Esophagus muscularis mucosa (tissue), 4 donors: ENCODE results near the gene EZR.

Experiments
- CTCF ChIP-seq, 3 experiments: fragments of 200-600 bp in 2 of 3; fragments of 450-650 bp in 1 of 3; sonication (generic) in 2 of 3; IDR thresholded peaks; one replicate each; pipeline ENCODE4 v1.5.1; 2017 to 2019; ENCODE audit warnings: antibody characterized with exemption in 3 of 3, mild to moderate bottlenecking in 2 of 3, moderate library complexity in 1 of 3
- EP300 ChIP-seq: sonication (generic); formaldehyde crosslinking; IDR thresholded peaks from one replicate; pipeline ENCODE4 v1.6.1; 2017; ENCODE audit warnings: antibody characterized with exemption
- POLR2A ChIP-seq: fragments of 450-650 bp; IDR thresholded peaks from one replicate; pipeline ENCODE4 v1.6.1; 2017; ENCODE audit warnings: antibody characterized with exemption, moderate library complexity, mild to moderate bottlenecking, low read depth

GRCh38 chr6:158787395-158787794, 31.8 kb downstream of the EZR start:
- TF ChIP-seq POLR2A: no peak
- TF ChIP-seq CTCF (IDR thresholded peaks at IDR 0.05): no peak
- no peak for TF ChIP-seq EP300
